Activated CD8-positive, alpha-beta memory T cell treated with anti-CD3 and anti-CD28 coated beads, Interleukin-2, amount 50 U/mL, for 48 hours (primary cell): ENCODE measurements around the gene COPS6.

Experiments used
- DNase-seq: peaks from one replicate; pipeline ENCODE4 v3.0.0-alpha.2; 2020

The COPS6 gene

GRCh38 chr7:100102950-100103840 is 14.4 kb downstream of the COPS6 start:
- DNase-seq: no peak

GRCh38 chr7:100105534-100105933 is 16.8 kb downstream of the COPS6 start:
- DNase-seq: no peak

GRCh38 chr7:100106633-100107032 is 17.9 kb downstream of the COPS6 start:
- DNase-seq: no peak

- no peak for DNase-seq
Measured at GRCh38 chr7:100107125-100107737, 18.5 kb downstream of the COPS6 start.

- no peak for DNase-seq
Measured at GRCh38 chr7:100107890-100108289, 19.1 kb downstream of the COPS6 start.

GRCh38 chr7:100109521-100110163 is 20.9 kb downstream of the COPS6 start:
- DNase-seq: no peak

GRCh38 chr7:100111156-100111555 is 22.4 kb downstream of the COPS6 start:
- DNase-seq: no peak

GRCh38 chr7:100111914-100112313 is 23.1 kb downstream of the COPS6 start:
- DNase-seq: no peak

GRCh38 chr7:100115026-100115425 is 26.3 kb downstream of the COPS6 start:
- no peak for DNase-seq

- no peak for DNase-seq
Measured at GRCh38 chr7:100118388-100119071, 29.8 kb downstream of the COPS6 start.

- peak; percentile 97 for DNase-seq
Measured at GRCh38 chr7:100119072-100119969, 30.6 kb downstream of the COPS6 start, which contains the start of the genes CNPY4 and TAF6. Gene CNPY4 (plus strand): TSS chr7:100119634. CDS start chr7:100119745, 111 bp downstream. Gene TAF6 (minus strand): TSS chr7:100119358. CDS start chr7:100114209, 5,149 bp downstream.

GRCh38 chr7:100119970-100120732 is 31.4 kb downstream of the COPS6 start:
- DNase-seq: no peak

GRCh38 chr7:100120733-100121036 is 31.9 kb downstream of the COPS6 start:
- DNase-seq: no peak

GRCh38 chr7:100122067-100122466 is 33.3 kb downstream of the COPS6 start:
- no peak for DNase-seq

- DNase-seq: no peak
Measured at GRCh38 chr7:100122568-100122967, 33.8 kb downstream of the COPS6 start.

- DNase-seq: no peak
Measured at GRCh38 chr7:100124301-100125230, 35.8 kb downstream of the COPS6 start.

GRCh38 chr7:100126239-100126930 is 37.6 kb downstream of the COPS6 start:
- DNase-seq: peak; percentile 62

GRCh38 chr7:100126931-100127865 is 38.4 kb downstream of the COPS6 start, which contains the start of gene MBLAC1:
Gene MBLAC1 (plus strand): TSS chr7:100126967. CDS start chr7:100127396, 429 bp downstream.
- DNase-seq: peak; percentile 95
